ENCODE data around the gene PRKCE. TPM values are rescaled to one million over a fixed set of nuclear protein-coding genes. Genes with fewer than 3 reads are reported as not detected.
A peak's percentile ranks its signal among the peaks of the same experiment; 100 is the strongest.

PRKCE gene
- total RNA-seq, 1 donor from 2014 or later, result 85.0 TPM

GRCh38 chr2:45625824-45626223 lies 25.7 kb upstream of the PRKCE start:
- Histone ChIP-seq H3K9me3 (no peaks in the 10 kb centered on the region), H3K27ac (no peak overlapping the region), H3K27me3 (ENCODE audit: low read depth) (no peaks in the 10 kb centered on the region), H3K4me3 (no peak overlapping the region), H3K4me1 (peaks cover 8% of the 10 kb centered on the region), H3K36me3 (no peaks in the 10 kb centered on the region)
- intact Hi-C loops (cut with DNase I), result no loop called here
- ATAC-seq (no peak), DNase-seq (no peak)
- no peak for TF ChIP-seq CTCF (IDR thresholded peaks at IDR 0.05)

GRCh38 chr2:45626387-45627221 lies 24.9 kb upstream of the PRKCE start:
- H3K27ac ChIP-seq, result no peak overlapping the region
- no peak for TF ChIP-seq CTCF (IDR thresholded peaks at IDR 0.05)
- no peaks in the 10 kb centered on the region for H3K9me3 ChIP-seq
- no peaks in the 10 kb centered on the region for H3K27me3 ChIP-seq (ENCODE audit: low read depth)
- ATAC-seq (peak; percentile 64 to 90), DNase-seq (no peak)
- intact Hi-C loops (cut with DNase I), result no loop called here
- H3K4me3 ChIP-seq, result no peak overlapping the region
- peaks cover 8% of the 10 kb centered on the region for H3K4me1 ChIP-seq
- H3K36me3 ChIP-seq, result no peaks in the 10 kb centered on the region

GRCh38 chr2:45627911-45628310 lies 23.6 kb upstream of the PRKCE start:
- intact Hi-C loops (cut with DNase I), result no loop called here
- H3K27ac ChIP-seq, result no peak overlapping the region

GRCh38 chr2:45629971-45630370 lies 21.5 kb upstream of the PRKCE start:
- intact Hi-C loops (cut with DNase I), result no loop called here
- no peaks in the 10 kb centered on the region for H3K9me3 ChIP-seq

More at GRCh38 chr2:45627911-45628310, 23.6 kb upstream of the PRKCE start:
- DNase-seq (no peak), ATAC-seq (no peak)
- no peaks in the 10 kb centered on the region for H3K36me3 ChIP-seq
- H3K4me1 ChIP-seq, result peaks cover 8% of the 10 kb centered on the region
- no peaks in the 10 kb centered on the region for H3K9me3 ChIP-seq
- no peaks in the 10 kb centered on the region for H3K27me3 ChIP-seq (ENCODE audit: low read depth)
- TF ChIP-seq CTCF (IDR thresholded peaks at IDR 0.05), result no peak
- no peak overlapping the region for H3K4me3 ChIP-seq

GRCh38 chr2:45631319-45631718 lies 20.2 kb upstream of the PRKCE start:
- no peak for ATAC-seq
- DNase-seq, result no peak
- Histone ChIP-seq H3K27me3 (ENCODE audit: low read depth) (no peaks in the 10 kb centered on the region), H3K36me3 (no peaks in the 10 kb centered on the region), H3K4me3 (no peak overlapping the region), H3K4me1 (peaks cover under 1% of the 10 kb centered on the region), H3K27ac (no peak overlapping the region), H3K9me3 (no peaks in the 10 kb centered on the region)
- no peak for TF ChIP-seq CTCF (IDR thresholded peaks at IDR 0.05)
- intact Hi-C loops (cut with DNase I), result no loop called here

More at GRCh38 chr2:45629971-45630370, 21.5 kb upstream of the PRKCE start:
- H3K36me3 ChIP-seq, result no peaks in the 10 kb centered on the region
- no peak overlapping the region for H3K27ac ChIP-seq
- peaks cover 8% of the 10 kb centered on the region for H3K4me1 ChIP-seq
- no peak for DNase-seq
- no peak overlapping the region for H3K4me3 ChIP-seq
- TF ChIP-seq CTCF (IDR thresholded peaks at IDR 0.05), result no peak
- ATAC-seq, result no peak
- no peaks in the 10 kb centered on the region for H3K27me3 ChIP-seq (ENCODE audit: low read depth)
